HepG2 (cell line): ENCODE results near the gene ABCC9. TPM values are rescaled to one million over a fixed set of nuclear protein-coding genes. Genes with fewer than 3 reads are reported as not detected.

Experiments
- DRAP1 ChIP-seq: IDR thresholded peaks from 2 replicates; pipeline ENCODE4 v1.6.1; 2016; ENCODE audit warnings: missing genetic modification reagents, missing compliant biosample characterization
- GTF3A ChIP-seq: sonication (generic); formaldehyde crosslinking; conservative IDR thresholded peaks from 2 replicates; pipeline ENCODE4 v1.4.0; 2020; ENCODE audit warnings: mild to moderate bottlenecking, missing genetic modification reagents
- MAF1 ChIP-seq: sonication (generic); formaldehyde crosslinking; IDR thresholded peaks from 2 replicates; pipeline ENCODE4 v1.5.0; 2020; ENCODE audit warnings: missing genetic modification reagents, borderline replicate concordance
- NFATC3 ChIP-seq: sonication (generic); formaldehyde crosslinking; IDR thresholded peaks from 2 replicates; pipeline ENCODE4 v1.5.1; 2020; ENCODE audit warnings: mild to moderate bottlenecking, missing genetic modification reagents
- XRCC5 ChIP-seq: fragments of 200-400 bp; formaldehyde crosslinking; optimal IDR thresholded peaks from 2 replicates; pipeline ENCODE3; 2017; ENCODE audit warnings: mild to moderate bottlenecking, low read length
- ZNF782 ChIP-seq: sonication (generic); formaldehyde crosslinking; IDR thresholded peaks from 2 replicates; pipeline ENCODE4 v1.4.0; 2020; ENCODE audit warnings: missing genetic modification reagents, mild to moderate bottlenecking, borderline replicate concordance
- ZNF883 ChIP-seq: sonication (generic); formaldehyde crosslinking; IDR thresholded peaks from 2 replicates; pipeline ENCODE4 v1.5.1; 2020; ENCODE audit warnings: mild to moderate bottlenecking, missing genetic modification reagents; ENCODE audit errors: not compliant biosample characterization
- polyA plus RNA-seq, 8 experiments: library from polyadenylated mRNA; depleted of rRNA in 3 of 8; stranded (reverse) in 7 of 8; unstranded in 1 of 8; fragments of >200 nt; fragmentation: Illumina TruSeq in 4 of 8; extraction: Trizol in 4 of 8; gene quantifications; 2 replicates each; pipeline versions ENCODE4 v1.2.1 to v1.2.3, GENCODE V29; 2011 to 2016; ENCODE audit warnings: low read depth in 4 of 8, missing spikeins in 1 of 8, mixed read lengths in 1 of 8; ENCODE audit not compliant: insufficient read depth in 1 of 8
- total RNA-seq, 5 experiments: library from RNA; depleted of rRNA; stranded (reverse); fragments of >200 nt; fragmentation: Illumina TruSeq; extraction: Trizol; gene quantifications; 2 replicates each; pipeline ENCODE4 v1.2.3, GENCODE V29; 2016; ENCODE audit warnings: low read depth in 1 of 5
- TF ChIP-seq, protein P1 (sequence below): sonication (generic); formaldehyde crosslinking; IDR thresholded peaks from 2 replicates; pipeline ENCODE4 v1.9.0; 2021; ENCODE audit warnings: mild to moderate bottlenecking, missing genetic modification reagents
- TF ChIP-seq, protein P2 (sequence below): sonication (generic); formaldehyde crosslinking; IDR thresholded peaks from 2 replicates; pipeline ENCODE4 v1.5.1; 2020; ENCODE audit warnings: missing genetic modification reagents, mild to moderate bottlenecking, borderline replicate concordance
- TF ChIP-seq, protein P3 (sequence below): sonication (generic); formaldehyde crosslinking; IDR thresholded peaks from 2 replicates; pipeline ENCODE4 v1.5.0; 2020; ENCODE audit warnings: mild to moderate bottlenecking, missing genetic modification reagents

Gene ABCC9
- total and polyA plus RNA-seq, 2 of the 13 experiments (the other 11 are each of a cell fraction or from before 2014, with no cell fraction given) = not detected

DNA sequence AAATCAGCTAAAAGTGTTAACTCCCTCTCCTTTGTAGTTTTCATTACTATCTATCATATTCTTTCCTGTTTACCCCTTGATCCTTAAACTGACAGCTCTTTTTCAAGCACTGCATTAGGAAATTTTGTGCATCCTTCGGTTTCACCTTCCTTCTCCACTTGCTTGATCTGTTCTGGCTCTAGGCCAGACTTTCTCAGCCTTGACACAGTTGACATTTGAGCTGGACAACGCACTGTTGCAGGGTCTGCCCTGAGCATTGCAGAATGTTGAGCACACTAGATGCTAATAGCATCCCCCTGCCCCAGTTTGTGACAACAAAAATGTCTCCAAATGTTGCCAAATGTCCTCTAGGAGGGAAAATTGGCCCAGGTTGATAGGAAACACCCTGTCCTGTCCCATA, 91.3 kb downstream of the ABCC9 start (continued):
- TF ChIP-seq, protein P1, sequence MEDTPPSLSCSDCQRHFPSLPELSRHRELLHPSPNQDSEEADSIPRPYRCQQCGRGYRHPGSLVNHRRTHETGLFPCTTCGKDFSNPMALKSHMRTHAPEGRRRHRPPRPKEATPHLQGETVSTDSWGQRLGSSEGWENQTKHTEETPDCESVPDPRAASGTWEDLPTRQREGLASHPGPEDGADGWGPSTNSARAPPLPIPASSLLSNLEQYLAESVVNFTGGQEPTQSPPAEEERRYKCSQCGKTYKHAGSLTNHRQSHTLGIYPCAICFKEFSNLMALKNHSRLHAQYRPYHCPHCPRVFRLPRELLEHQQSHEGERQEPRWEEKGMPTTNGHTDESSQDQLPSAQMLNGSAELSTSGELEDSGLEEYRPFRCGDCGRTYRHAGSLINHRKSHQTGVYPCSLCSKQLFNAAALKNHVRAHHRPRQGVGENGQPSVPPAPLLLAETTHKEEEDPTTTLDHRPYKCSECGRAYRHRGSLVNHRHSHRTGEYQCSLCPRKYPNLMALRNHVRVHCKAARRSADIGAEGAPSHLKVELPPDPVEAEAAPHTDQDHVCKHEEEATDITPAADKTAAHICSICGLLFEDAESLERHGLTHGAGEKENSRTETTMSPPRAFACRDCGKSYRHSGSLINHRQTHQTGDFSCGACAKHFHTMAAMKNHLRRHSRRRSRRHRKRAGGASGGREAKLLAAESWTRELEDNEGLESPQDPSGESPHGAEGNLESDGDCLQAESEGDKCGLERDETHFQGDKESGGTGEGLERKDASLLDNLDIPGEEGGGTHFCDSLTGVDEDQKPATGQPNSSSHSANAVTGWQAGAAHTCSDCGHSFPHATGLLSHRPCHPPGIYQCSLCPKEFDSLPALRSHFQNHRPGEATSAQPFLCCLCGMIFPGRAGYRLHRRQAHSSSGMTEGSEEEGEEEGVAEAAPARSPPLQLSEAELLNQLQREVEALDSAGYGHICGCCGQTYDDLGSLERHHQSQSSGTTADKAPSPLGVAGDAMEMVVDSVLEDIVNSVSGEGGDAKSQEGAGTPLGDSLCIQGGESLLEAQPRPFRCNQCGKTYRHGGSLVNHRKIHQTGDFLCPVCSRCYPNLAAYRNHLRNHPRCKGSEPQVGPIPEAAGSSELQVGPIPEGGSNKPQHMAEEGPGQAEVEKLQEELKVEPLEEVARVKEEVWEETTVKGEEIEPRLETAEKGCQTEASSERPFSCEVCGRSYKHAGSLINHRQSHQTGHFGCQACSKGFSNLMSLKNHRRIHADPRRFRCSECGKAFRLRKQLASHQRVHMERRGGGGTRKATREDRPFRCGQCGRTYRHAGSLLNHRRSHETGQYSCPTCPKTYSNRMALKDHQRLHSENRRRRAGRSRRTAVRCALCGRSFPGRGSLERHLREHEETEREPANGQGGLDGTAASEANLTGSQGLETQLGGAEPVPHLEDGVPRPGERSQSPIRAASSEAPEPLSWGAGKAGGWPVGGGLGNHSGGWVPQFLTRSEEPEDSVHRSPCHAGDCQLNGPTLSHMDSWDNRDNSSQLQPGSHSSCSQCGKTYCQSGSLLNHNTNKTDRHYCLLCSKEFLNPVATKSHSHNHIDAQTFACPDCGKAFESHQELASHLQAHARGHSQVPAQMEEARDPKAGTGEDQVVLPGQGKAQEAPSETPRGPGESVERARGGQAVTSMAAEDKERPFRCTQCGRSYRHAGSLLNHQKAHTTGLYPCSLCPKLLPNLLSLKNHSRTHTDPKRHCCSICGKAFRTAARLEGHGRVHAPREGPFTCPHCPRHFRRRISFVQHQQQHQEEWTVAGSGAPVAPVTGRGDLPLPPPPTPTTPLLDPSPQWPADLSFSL (CRISPR knock-in tag) = no peak
- TF ChIP-seq ZNF883 (no peak), ZNF782 (CRISPR knock-in tag) (no peak), NFATC3 (CRISPR knock-in tag) (no peak), XRCC5 (no peak), GTF3A (CRISPR knock-in tag) (no peak), DRAP1 (CRISPR knock-in tag) (no peak), MAF1 (no peak)
- TF ChIP-seq, protein P2, sequence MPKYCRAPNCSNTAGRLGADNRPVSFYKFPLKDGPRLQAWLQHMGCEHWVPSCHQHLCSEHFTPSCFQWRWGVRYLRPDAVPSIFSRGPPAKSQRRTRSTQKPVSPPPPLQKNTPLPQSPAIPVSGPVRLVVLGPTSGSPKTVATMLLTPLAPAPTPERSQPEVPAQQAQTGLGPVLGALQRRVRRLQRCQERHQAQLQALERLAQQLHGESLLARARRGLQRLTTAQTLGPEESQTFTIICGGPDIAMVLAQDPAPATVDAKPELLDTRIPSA (CRISPR knock-in tag) = no peak
- TF ChIP-seq, protein P3, sequence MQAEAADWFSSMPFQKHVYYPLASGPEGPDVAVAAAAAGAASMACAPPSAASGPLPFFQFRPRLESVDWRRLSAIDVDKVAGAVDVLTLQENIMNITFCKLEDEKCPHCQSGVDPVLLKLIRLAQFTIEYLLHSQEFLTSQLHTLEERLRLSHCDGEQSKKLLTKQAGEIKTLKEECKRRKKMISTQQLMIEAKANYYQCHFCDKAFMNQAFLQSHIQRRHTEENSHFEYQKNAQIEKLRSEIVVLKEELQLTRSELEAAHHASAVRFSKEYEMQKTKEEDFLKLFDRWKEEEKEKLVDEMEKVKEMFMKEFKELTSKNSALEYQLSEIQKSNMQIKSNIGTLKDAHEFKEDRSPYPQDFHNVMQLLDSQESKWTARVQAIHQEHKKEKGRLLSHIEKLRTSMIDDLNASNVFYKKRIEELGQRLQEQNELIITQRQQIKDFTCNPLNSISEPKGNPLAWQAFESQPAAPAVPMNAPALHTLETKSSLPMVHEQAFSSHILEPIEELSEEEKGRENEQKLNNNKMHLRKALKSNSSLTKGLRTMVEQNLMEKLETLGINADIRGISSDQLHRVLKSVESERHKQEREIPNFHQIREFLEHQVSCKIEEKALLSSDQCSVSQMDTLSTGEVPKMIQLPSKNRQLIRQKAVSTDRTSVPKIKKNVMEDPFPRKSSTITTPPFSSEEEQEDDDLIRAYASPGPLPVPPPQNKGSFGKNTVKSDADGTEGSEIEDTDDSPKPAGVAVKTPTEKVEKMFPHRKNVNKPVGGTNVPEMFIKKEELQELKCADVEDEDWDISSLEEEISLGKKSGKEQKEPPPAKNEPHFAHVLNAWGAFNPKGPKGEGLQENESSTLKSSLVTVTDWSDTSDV (CRISPR knock-in tag) = no peak
- TF ChIP-seq, all 625 proteins: peak for 0
